ENCODE data around the gene POR. TPM values are rescaled to one million over a fixed set of nuclear protein-coding genes. Genes with fewer than 3 reads are reported as not detected.
"Not testable (repeated sequence)": the region's sequence is repeated elsewhere in the genome, so short reads cannot be mapped to it uniquely, and the experiment has no call there.

Gene POR
- total and polyA plus RNA-seq, 2 of the 8 experiments (the other 6 are each of a cell fraction or from before 2014, with no cell fraction given) = 98.7 to 144 TPM

DNA sequence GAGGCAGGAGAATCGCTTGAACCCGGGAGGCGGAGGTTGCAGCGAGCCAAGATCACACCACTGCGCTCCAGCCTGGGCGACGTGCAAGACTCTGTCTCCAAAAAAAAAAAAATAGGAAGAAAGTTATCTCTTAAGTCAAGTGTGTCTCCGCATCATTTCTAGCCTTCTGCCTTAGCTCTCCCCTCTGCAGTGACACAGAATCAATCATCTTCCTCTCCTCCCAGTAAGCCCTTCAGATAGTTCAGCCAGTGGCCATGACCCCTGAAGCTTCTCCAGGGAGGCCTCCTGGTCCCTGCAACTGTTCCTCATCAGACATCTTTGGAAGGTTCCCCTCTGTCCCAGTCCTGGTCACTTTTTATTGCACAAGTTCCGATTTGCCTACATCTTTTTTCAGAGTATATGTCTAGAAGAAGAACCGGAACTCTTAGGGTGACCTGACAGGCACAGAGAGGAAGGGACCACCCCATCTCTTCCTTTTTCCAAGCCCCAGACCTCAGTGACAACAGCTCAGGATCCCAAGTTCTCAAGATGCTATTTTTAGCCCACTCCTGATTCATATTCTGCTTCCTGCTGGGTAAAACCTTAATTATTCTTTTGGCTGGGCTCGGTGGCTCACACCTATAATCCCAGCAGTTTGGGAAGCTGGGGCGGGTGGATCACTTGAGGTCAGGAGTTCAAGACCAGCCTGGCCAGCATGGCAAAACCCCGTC, 42.7 kb upstream of the POR start (continued):
- no peak for TF ChIP-seq RNF2 (IDR thresholded peaks at IDR 0.05; ENCODE audit: borderline replicate concordance, low read depth, low read length, missing control alignments, poor library complexity, severe bottlenecking)
- no peak for TF ChIP-seq TAF7 (optimal IDR thresholded peaks at IDR 0.05; ENCODE audit: borderline replicate concordance, low read depth, low read length)
- no peak for TF ChIP-seq RBBP5 (IDR thresholded peaks at IDR 0.05; ENCODE audit: borderline replicate concordance, low read depth, low read length)
- TF ChIP-seq HDAC2 (IDR thresholded peaks at IDR 0.05; ENCODE audit: borderline replicate concordance in 1 of 2, low read depth in 2 of 2, low read length in 2 of 2) = no peak
- no peak for TF ChIP-seq HDAC6 (IDR thresholded peaks at IDR 0.05; ENCODE audit: low read depth, low read length)
- no peak for TF ChIP-seq EP300 (IDR thresholded peaks at IDR 0.05; ENCODE audit: borderline replicate concordance in 1 of 2, low read depth in 2 of 2, low read length in 2 of 2)

GRCh38 chr7:75874180-75874579, 40.8 kb upstream of the POR start:
- H3K4me3 ChIP-seq (ENCODE audit: extremely low read depth in 1 of 4, insufficient read depth in 2 of 4, low read depth in 3 of 4, low read length in 4 of 4); H3K4me1 ChIP-seq (replicated peaks in 1 of 4; ENCODE audit: control insufficient read depth in 3 of 4, insufficient read depth in 4 of 4, low read length in 3 of 4); H3K79me2 ChIP-seq (ENCODE audit: control insufficient read depth in 1 of 2, insufficient read depth in 2 of 2, low read length in 2 of 2); H3K4me2 ChIP-seq (ENCODE audit: insufficient read depth in 1 of 2, low read depth in 2 of 2, low read length in 2 of 2); H3K36me3 ChIP-seq (ENCODE audit: control insufficient read depth in 2 of 4, insufficient read depth in 4 of 4, low read length in 3 of 4); H3K9me3 ChIP-seq (ENCODE audit: insufficient read depth in 2 of 2, low read depth in 1 of 2, low read length in 1 of 2); H3K56ac ChIP-seq (replicated peaks; ENCODE audit: insufficient read length, low read depth, low read length); H2BK20ac ChIP-seq (ENCODE audit: low read length); H2BK15ac ChIP-seq (ENCODE audit: low read length); H3K9ac ChIP-seq (replicated peaks in 1 of 4; ENCODE audit: extremely low read depth in 1 of 4, low read depth in 3 of 4, low read length in 3 of 4); DNase-seq (ENCODE audit: low read depth in 1 of 2, low spot score in 2 of 2); H2AFZ ChIP-seq (ENCODE audit: low read length); H2AK5ac ChIP-seq (ENCODE audit: low read depth, low read length); H3K27me3 ChIP-seq (replicated peaks in 1 of 4; ENCODE audit: control insufficient read depth in 3 of 4, extremely low read depth in 1 of 4, insufficient read depth in 3 of 4, low read length in 3 of 4); H4K8ac ChIP-seq (ENCODE audit: extremely low read depth, insufficient read depth, low read length); H3K14ac ChIP-seq (ENCODE audit: insufficient read length); H2BK120ac ChIP-seq (replicated peaks; ENCODE audit: low read depth, low read length); H3K23me2 ChIP-seq (ENCODE audit: low read depth, low read length); H3K79me1 ChIP-seq (ENCODE audit: low read depth, low read length); H4K5ac ChIP-seq (ENCODE audit: insufficient read length, low read depth, low read length); H3K4ac ChIP-seq (replicated peaks; ENCODE audit: insufficient read length, low read depth, low read length); H2BK5ac ChIP-seq (ENCODE audit: low read depth, low read length); H3K23ac ChIP-seq (ENCODE audit: insufficient read length); H2BK12ac ChIP-seq (ENCODE audit: low read depth, low read length); H3K27ac ChIP-seq (ENCODE audit: low read depth, low read length); FAIRE-seq; POLR2A ChIA-PET (ENCODE audit: partially characterized antibody); H4K91ac ChIP-seq (replicated peaks; ENCODE audit: insufficient read length, low read length); H3K18ac ChIP-seq (ENCODE audit: extremely low read depth, low read length); H4K20me1 ChIP-seq (replicated peaks in 1 of 2; ENCODE audit: control insufficient read depth in 1 of 2, insufficient read depth in 2 of 2, low read length in 2 of 2): not testable (repeated sequence)
- CTCF ChIA-PET (ENCODE audit: partially characterized antibody) = interaction anchor here (1.2 to 2.1 kb wide), 2 partner anchors 8 to 98 kb away, joined by 3 to 12 read pairs; no protein-coding TSS in a partner anchor
- WGBS, 2 experiments (ENCODE audit: extremely low coverage in 1 of 2, insufficient coverage in 1 of 2, insufficient read length in 1 of 2, insufficient replicate concordance in 2 of 2, low coverage in 1 of 2, low lambda C conversion rate in 2 of 2, missing lambda C conversion rate in 1 of 2) = 94% methylated on average over 3 of the region's 3 CpGs; no CpG with 5 or more reads in 1 of the 2 experiments
